GM12801 (cell line): ENCODE results near the gene CFAP99.

Experiments
- TF ChIP-seq, protein P1 (sequence below): IDR thresholded peaks from one replicate; pipeline ENCODE4 v1.5.1; 2011; ENCODE audit warnings: control low read depth; ENCODE audit not compliant: insufficient read length; ENCODE audit errors: extremely low read depth

The CFAP99 gene

DNA sequence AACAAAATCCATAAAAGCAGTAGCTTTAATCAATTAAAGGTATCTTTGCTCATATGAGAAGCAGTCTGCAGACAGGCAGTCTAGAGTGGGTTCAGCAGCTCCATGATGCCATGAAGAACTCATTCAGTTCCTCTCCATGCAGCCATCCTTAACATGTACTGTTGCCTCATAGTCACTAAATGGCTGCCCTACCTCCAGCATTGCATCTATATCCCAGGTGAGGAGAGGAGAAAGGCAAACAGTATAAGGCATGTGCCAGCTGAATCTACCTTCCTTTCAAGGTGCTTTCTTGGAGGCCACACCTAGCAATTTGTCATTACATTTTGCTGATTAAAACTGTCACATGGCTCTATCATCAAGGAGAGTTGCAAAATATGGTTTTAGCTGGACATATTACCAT lies 13.2 kb downstream of the CFAP99 start:
- TF ChIP-seq, protein P1, sequence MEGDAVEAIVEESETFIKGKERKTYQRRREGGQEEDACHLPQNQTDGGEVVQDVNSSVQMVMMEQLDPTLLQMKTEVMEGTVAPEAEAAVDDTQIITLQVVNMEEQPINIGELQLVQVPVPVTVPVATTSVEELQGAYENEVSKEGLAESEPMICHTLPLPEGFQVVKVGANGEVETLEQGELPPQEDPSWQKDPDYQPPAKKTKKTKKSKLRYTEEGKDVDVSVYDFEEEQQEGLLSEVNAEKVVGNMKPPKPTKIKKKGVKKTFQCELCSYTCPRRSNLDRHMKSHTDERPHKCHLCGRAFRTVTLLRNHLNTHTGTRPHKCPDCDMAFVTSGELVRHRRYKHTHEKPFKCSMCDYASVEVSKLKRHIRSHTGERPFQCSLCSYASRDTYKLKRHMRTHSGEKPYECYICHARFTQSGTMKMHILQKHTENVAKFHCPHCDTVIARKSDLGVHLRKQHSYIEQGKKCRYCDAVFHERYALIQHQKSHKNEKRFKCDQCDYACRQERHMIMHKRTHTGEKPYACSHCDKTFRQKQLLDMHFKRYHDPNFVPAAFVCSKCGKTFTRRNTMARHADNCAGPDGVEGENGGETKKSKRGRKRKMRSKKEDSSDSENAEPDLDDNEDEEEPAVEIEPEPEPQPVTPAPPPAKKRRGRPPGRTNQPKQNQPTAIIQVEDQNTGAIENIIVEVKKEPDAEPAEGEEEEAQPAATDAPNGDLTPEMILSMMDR: no peak

DNA sequence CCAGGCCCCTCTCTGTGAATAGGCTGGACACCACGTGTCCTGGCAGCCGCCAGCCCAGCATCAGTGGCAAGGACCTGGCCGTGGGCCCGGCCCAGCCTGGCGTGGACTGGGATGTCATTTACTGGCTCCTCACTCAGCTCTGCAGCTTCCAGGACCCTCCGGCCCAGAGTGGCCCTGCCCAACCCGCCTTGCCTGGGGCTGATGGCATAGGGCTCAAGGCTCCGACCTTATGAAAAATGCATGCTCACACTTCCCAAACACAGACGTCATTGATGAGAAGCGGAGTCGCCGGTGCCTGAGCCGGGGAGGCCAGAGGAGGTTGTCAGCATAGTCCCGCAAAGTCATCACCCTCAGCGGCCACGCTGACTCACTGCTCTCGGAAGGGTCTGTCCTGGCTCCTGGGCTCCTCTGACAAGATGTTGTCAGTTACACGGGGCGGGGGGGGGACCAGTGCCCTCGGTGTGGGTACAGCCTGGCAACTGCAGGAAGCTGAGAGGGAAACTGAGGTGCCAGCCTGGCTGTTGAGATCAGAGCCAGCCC lies 14.3 kb downstream of the CFAP99 start:
- TF ChIP-seq, protein P1: no peak

DNA sequence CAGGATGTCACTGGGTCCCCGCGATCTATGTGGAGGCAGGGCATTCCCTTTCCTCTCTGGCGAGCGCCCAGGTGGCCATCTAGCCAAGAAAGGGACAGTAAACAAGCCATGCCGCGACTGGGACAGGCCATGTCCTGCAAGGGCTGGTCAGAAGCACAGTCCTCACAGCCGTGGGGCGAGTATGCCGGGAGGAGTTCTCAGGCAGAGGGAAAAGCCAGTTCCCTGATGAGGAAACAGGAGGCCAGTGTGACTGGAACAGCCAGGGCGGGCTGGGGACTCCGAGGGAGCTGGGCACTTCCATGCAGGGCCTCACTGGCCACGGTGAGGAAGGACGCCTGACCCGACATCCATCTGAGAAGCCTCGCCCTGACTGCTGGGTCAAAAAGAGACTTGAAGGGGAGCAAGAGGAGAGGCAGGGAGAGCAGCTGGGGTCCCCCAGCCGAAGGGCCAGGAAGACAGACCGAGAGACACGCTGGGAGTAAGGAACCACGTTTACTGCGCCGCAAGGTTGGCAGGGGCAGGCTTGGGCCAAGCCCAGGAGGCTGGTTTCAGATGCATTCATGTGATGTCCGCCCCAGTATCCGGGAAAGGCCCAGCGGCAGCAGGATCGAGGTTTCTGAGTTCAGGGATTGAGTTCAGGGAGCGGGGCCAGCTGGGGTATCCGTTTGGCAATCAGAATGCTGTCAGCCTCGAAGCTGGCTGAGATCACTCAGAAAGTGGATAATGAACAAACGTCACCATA lies 15.0 kb downstream of the CFAP99 start:
- TF ChIP-seq, protein P1: no peak

DNA sequence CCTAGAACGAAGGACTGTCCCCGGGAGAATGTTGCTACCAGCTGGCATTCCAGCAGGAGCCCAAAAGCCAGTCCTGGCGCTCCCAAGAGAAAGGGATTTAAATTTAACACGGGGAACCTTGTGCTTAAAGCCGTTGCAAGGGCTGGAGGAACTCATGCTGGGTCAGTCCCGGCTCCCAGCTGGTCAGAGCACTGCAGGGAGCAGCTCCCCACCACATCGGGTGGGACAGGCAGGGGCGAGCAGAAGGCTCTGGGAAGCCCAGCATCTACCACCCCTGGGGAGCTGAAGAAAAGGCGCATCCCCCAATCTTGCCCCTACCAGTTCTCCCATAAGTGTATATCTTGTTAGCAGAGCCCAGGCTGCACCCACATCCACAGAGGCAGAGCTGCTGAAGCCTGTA lies 15.7 kb downstream of the CFAP99 start:
- TF ChIP-seq, protein P1: no peak

DNA sequence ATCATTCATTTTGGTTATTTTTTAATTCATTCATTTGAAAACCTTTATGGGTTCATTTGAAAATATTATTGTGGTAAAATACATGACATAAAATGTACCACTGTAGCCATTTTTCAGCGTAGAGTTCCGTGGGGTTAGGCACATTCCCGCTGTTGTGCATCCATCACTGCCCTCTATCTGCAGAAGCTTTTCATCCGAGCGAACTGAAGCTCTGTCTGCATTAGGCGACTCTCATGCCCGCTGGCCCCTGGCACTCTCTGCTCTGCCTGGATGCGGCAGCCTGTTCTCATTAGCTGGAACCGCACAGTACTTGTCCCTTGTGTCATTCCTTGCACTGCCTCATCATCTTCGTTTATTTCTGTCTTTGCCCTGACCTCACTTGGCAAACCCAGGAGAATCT lies 17.5 kb downstream of the CFAP99 start:
- TF ChIP-seq, protein P1: no peak

DNA sequence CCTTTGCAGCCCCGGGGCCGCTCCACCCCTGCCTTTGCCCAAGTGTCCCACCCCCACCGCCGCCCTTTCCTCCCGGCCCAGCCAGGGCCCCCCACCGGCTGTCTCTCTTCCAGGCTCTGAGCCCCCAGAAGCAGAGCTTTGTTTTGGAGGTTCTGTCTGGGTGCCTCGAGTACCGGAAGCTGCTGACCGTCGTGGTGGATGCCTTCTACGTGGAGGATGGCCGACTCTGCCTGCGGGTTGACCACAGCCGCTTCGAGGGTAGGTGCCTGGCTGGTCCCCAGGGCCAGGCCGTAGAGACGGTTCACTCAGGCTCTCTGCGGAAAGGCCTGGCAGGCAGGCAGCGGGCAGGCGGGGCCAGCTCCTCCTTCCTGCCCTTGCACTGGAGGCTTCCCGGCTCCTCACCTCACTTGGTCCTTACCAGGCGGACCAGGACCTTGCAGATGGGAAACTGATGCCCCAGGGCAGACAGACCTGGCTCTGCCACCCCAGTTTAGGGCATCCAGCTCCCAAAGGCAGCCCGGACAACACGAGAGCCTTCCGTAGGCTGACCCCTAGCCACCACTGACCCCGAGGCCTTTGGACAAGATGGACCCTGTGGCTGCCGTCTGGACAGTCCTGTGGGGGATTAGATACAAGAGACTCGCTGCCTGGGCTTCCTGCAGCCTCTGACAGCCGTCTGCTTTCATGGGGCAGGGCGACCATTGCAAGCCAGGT lies 18.2 kb downstream of the CFAP99 start:
- TF ChIP-seq, protein P1: no peak

DNA sequence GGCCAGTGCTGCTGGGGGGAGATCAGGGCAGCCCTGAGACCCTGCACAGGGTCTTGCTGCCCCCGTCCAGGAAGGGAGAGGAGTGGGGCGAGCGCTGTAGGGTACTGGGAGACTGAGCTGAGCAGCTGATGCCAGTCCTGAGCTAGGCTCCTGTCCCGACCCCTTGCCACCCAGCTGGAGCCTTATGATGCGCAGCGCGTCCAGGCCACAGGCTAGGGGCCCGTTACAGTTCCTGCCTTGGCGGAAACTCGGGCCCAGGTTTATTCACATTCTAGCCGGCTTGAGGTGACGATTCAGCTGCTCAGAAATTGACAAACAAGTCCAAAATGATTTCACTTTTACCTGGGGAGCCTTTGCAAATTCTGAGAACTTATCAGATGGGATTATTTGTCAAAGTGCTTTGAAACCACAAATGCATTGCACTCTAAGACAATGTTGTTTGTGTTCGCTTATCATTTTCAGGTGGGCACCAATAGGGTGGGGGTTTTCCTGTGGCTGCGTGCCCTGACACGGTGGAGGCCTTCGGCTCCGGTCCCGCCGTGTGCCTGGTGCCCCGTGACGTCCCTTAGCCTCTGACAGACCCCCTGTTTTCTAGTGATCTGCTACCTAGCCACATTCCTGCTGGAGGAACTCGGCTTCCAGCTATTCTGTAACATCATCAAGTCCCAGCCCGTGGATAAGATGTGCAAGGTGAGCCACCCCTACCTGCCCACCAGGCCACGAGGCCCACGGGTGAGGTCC lies 18.9 kb downstream of the CFAP99 start:
- TF ChIP-seq, protein P1: no peak
